ENCODE data around the gene CARD9.

CARD9 gene

DNA sequence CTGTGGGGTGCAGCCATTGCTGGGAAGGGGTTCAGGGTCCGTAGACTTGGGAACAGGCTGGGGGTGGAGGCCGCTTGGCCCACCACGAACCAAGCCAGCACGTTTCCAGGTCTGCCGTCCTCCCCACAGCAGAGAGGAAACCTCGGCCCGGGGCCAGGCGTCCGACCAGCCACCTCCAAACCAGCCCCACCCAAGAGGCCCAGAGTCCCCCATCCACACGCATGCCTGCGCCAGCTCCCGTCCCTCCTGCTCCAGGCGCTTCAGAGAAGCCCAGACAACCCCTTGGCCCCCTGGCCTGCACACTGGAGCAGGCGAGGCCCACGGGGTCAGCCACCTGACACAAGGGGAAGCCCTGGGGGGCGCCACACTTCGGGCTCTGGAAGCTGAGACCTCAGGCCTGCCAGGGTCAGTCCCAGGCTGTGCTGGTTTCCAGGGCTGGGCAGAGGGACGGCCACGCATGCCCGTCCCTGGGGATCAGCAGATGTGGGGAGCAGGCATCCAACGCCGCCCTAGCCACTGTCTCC, 16.2 kb downstream of the CARD9 start:
- Histone ChIP-seq H3K79me1 (replicated peaks; ENCODE audit: low read length, poor library complexity, severe bottlenecking) (peaks cover 2% of the 10 kb centered on the region), H3K4ac (ENCODE audit: low read depth in 1 of 2, low read length in 2 of 2) (no peak overlapping the region), H2BK5ac (ENCODE audit: low read depth, low read length, poor library complexity, severe bottlenecking) (no peak overlapping the region), H3K9me3 (ENCODE audit: control insufficient read depth, low read length) (no peaks in the 10 kb centered on the region), H2AK5ac (ENCODE audit: low read length, severe bottlenecking) (no peak overlapping the region), H3K4me3 (ENCODE audit: insufficient read depth in 1 of 2, low read depth in 1 of 2, low read length in 2 of 2) (no peak overlapping the region), H3K14ac (ENCODE audit: low read length in 2 of 2) (no peak overlapping the region), H2BK12ac (ENCODE audit: low read length in 2 of 2) (no peak overlapping the region), H4K8ac (ENCODE audit: low read length) (no peak overlapping the region), H2BK120ac (ENCODE audit: low read depth, low read length) (no peak overlapping the region), H3K4me2 (ENCODE audit: low read length, poor library complexity, severe bottlenecking) (no peak overlapping the region), H2AFZ (ENCODE audit: low read depth, low read length) (no peak overlapping the region), H3K23ac (ENCODE audit: low read length in 2 of 2) (no peak overlapping the region), H2BK15ac (ENCODE audit: low read depth, poor library complexity, severe bottlenecking) (no peak overlapping the region), H3K18ac (ENCODE audit: low read depth in 1 of 2, low read length in 2 of 2) (no peak overlapping the region), H4K91ac (ENCODE audit: low read length) (no peak overlapping the region), H3K9ac (ENCODE audit: low read length) (no peak overlapping the region), H3K27ac (ENCODE audit: low read length, poor library complexity, severe bottlenecking) (no peak overlapping the region), H3K36me3 (ENCODE audit: control insufficient read depth in 1 of 2, insufficient read depth in 2 of 2, low read depth in 1 of 2, low read length in 2 of 2) (peaks cover 21 to 74% of the 10 kb centered on the region in 2 experiments), H3K27me3 (ENCODE audit: control insufficient read depth in 1 of 2, insufficient read depth in 1 of 2, low read length in 2 of 2) (no peaks in the 10 kb centered on the region), H3K4me1 (ENCODE audit: control insufficient read depth, insufficient read depth, low read depth, low read length) (peaks cover 53% of the 10 kb centered on the region)
- no peak for DNase-seq
- 92% methylated on average over 22 of the region's 22 CpGs for WGBS

DNA sequence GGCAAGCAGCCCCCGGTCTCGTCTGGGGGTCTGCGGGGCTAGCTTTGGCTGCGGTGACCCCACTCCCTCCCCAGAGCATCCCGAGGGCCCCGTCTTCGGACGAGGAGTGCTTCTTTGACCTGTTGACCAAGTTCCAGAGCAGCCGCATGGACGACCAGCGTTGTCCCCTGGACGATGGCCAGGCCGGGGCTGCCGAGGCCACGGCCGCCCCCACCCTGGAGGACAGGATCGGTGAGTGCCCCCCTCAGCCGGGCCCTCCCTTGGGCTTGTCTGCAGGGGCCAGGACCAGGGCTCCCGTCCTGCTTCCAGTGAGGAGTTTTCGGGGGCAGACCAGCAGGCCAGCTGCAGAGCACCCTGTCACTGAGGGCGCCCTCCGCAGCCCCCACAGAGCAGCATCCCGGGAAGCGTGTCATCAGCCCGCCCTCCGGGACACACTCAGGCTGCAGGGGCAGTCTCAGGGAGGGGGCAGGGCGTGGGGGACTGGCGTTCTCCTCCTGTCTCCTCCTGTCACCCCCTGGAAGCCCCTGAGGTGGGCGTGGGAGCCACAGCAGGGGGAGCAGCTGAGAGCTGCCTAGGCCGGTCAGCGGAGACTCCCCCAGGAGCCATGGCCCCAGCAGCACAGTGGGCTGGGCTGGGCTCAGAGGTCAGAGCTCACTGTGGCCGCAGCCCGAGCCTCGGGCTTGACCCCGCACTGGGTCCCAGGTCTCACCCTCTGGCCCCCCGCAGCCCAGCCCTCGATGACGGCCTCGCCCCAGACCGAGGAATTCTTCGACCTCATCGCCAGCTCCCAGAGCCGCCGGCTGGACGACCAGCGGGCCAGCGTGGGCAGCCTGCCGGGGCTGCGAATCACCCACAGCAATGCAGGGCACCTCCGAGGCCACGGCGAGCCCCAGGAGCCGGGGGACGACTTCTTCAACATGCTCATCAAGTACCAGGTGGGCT, 17.6 kb downstream of the CARD9 start:
- Histone ChIP-seq H2AFZ (ENCODE audit: low read depth, low read length) (no peak overlapping the region), H3K27ac (ENCODE audit: low read length, poor library complexity, severe bottlenecking) (no peak overlapping the region), H3K4me3 (ENCODE audit: insufficient read depth in 1 of 2, low read depth in 1 of 2, low read length in 2 of 2) (no peak overlapping the region), H3K9ac (ENCODE audit: low read length) (no peak overlapping the region), H4K8ac (ENCODE audit: low read length) (no peak overlapping the region), H3K36me3 (ENCODE audit: control insufficient read depth in 1 of 2, insufficient read depth in 2 of 2, low read depth in 1 of 2, low read length in 2 of 2) (peaks cover 21 to 65% of the 10 kb centered on the region in 2 experiments), H3K14ac (ENCODE audit: low read length in 2 of 2) (no peak overlapping the region), H3K23ac (ENCODE audit: low read length in 2 of 2) (no peak overlapping the region), H3K79me1 (replicated peaks; ENCODE audit: low read length, poor library complexity, severe bottlenecking) (no peaks in the 10 kb centered on the region), H3K9me3 (ENCODE audit: control insufficient read depth, low read length) (no peaks in the 10 kb centered on the region), H3K27me3 (ENCODE audit: control insufficient read depth in 1 of 2, insufficient read depth in 1 of 2, low read length in 2 of 2) (no peaks in the 10 kb centered on the region), H4K91ac (ENCODE audit: low read length) (no peak overlapping the region), H3K4me1 (ENCODE audit: control insufficient read depth, insufficient read depth, low read depth, low read length) (peaks cover 47% of the 10 kb centered on the region), H2BK5ac (ENCODE audit: low read depth, low read length, poor library complexity, severe bottlenecking) (no peak overlapping the region), H3K4me2 (ENCODE audit: low read length, poor library complexity, severe bottlenecking) (no peak overlapping the region), H2AK5ac (ENCODE audit: low read length, severe bottlenecking) (peak overlapping the region; percentile 8), H3K18ac (ENCODE audit: low read depth in 1 of 2, low read length in 2 of 2) (no peak overlapping the region), H2BK15ac (ENCODE audit: low read depth, poor library complexity, severe bottlenecking) (peak overlapping the region; percentile 15), H2BK12ac (ENCODE audit: low read length in 2 of 2) (no peak overlapping the region), H3K4ac (ENCODE audit: low read depth in 1 of 2, low read length in 2 of 2) (no peak overlapping the region), H2BK120ac (ENCODE audit: low read depth, low read length) (no peak overlapping the region)
- DNase-seq: no peak
- WGBS: 89% methylated on average over 54 of the region's 54 CpGs

DNA sequence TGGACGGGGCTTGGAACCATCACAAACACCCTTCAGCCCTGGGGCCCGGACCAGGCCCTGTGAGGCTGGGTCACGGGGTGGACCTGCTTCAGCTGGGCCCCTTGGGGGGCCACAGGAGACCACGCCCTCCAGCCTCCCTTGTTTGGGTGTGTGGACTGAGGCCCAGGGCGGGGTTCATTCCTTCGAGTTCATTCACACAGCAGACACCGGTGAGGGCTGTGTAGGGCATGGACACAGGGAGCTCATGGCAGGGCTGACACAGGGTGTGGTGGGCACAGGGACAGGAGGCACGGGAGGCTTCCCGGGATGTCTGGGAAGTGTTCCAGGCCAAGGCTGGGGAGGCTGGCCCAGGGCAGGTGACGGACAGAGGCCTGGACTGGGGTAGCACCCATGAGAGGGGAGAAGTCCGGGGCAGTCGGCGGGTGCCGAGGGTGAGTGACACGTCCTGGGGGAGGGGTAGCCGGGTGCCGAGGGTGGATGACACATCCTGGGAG, 18.8 kb downstream of the CARD9 start:
- no peak overlapping the region for H2AFZ ChIP-seq (ENCODE audit: low read depth, low read length)
- no peak overlapping the region for H3K4me3 ChIP-seq (ENCODE audit: insufficient read depth in 1 of 2, low read depth in 1 of 2, low read length in 2 of 2)
- H3K9ac ChIP-seq (ENCODE audit: low read length): no peak overlapping the region
- DNase-seq: no peak
- peak overlapping the region in 1 of 2 experiments; percentile 18 for H3K14ac ChIP-seq (ENCODE audit: low read length in 2 of 2)
- H3K23ac ChIP-seq (ENCODE audit: low read length in 2 of 2): no peak overlapping the region
- H4K91ac ChIP-seq (ENCODE audit: low read length): no peak overlapping the region
- H3K36me3 ChIP-seq (ENCODE audit: control insufficient read depth in 1 of 2, insufficient read depth in 2 of 2, low read depth in 1 of 2, low read length in 2 of 2): peaks cover 21 to 69% of the 10 kb centered on the region in 2 experiments
- H3K27ac ChIP-seq (ENCODE audit: low read length, poor library complexity, severe bottlenecking): no peak overlapping the region
- H2BK5ac ChIP-seq (ENCODE audit: low read depth, low read length, poor library complexity, severe bottlenecking): no peak overlapping the region
- H2AK5ac ChIP-seq (ENCODE audit: low read length, severe bottlenecking): peak overlapping the region; percentile 68
- H3K4ac ChIP-seq (ENCODE audit: low read depth in 1 of 2, low read length in 2 of 2): peak overlapping the region in 1 of 2 experiments; percentile 28
- no peaks in the 10 kb centered on the region for H3K79me1 ChIP-seq (replicated peaks; ENCODE audit: low read length, poor library complexity, severe bottlenecking)
- H2BK120ac ChIP-seq (ENCODE audit: low read depth, low read length): no peak overlapping the region
- H2BK12ac ChIP-seq (ENCODE audit: low read length in 2 of 2): peak overlapping the region in 1 of 2 experiments; percentile 15
- 83% methylated on average over 14 of the region's 17 CpGs for WGBS
- H4K8ac ChIP-seq (ENCODE audit: low read length): peak overlapping the region; percentile 48
- no peak overlapping the region for H2BK15ac ChIP-seq (ENCODE audit: low read depth, poor library complexity, severe bottlenecking)
- peak overlapping the region in 1 of 2 experiments; percentile 48 for H3K18ac ChIP-seq (ENCODE audit: low read depth in 1 of 2, low read length in 2 of 2)
- no peaks in the 10 kb centered on the region for H3K27me3 ChIP-seq (ENCODE audit: control insufficient read depth in 1 of 2, insufficient read depth in 1 of 2, low read length in 2 of 2)
- peak overlapping the region; percentile 18 for H3K4me2 ChIP-seq (ENCODE audit: low read length, poor library complexity, severe bottlenecking)
- H3K4me1 ChIP-seq (ENCODE audit: control insufficient read depth, insufficient read depth, low read depth, low read length): peaks cover 43% of the 10 kb centered on the region
- no peaks in the 10 kb centered on the region for H3K9me3 ChIP-seq (ENCODE audit: control insufficient read depth, low read length)

DNA sequence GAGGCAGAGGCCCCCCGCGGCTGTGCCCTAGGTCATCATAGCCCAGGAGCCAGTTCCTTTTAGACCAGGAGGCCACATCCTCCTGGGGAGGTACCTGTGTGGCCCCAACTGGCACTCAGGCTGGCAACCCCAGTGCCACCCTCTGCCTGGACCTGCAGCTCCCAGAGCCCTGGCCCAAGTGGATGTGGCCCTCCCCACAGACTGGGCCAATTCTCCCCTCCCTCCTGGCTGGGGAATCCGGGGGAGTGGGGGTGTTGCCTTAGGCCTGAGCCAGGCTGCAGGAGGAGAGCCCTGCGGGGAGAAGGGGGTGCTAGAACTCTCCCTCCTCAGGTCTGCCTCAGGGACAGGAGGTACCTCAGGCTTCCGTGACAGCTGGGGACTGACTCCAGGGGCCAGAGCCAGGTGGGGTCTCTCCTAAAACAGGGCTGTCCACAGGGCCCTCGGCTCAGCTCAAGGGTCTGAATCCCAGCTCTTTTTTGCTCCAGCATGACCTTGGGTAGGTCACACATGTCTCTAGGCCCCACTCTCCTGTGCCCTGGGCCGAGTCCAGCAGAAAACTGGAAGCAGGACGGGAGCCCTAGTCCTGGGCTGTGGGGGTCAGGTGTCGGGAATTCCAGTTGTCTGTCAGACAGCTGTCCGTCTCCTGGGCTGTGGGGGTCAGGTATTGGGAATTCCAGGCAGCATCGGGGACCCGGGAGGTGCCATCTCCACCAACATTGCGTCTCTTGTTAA, 19.5 kb downstream of the CARD9 start:
- H2AFZ ChIP-seq (ENCODE audit: low read depth, low read length): no peak overlapping the region
- H3K4me1 ChIP-seq (ENCODE audit: control insufficient read depth, insufficient read depth, low read depth, low read length): peaks cover 41% of the 10 kb centered on the region
- no peaks in the 10 kb centered on the region for H3K27me3 ChIP-seq (ENCODE audit: control insufficient read depth in 1 of 2, insufficient read depth in 1 of 2, low read length in 2 of 2)
- H2BK15ac ChIP-seq (ENCODE audit: low read depth, poor library complexity, severe bottlenecking): no peak overlapping the region
- no peak overlapping the region for H3K4me2 ChIP-seq (ENCODE audit: low read length, poor library complexity, severe bottlenecking)
- H2BK120ac ChIP-seq (ENCODE audit: low read depth, low read length): no peak overlapping the region
- DNase-seq: no peak
- no peak overlapping the region for H3K18ac ChIP-seq (ENCODE audit: low read depth in 1 of 2, low read length in 2 of 2)
- no peak overlapping the region for H3K4ac ChIP-seq (ENCODE audit: low read depth in 1 of 2, low read length in 2 of 2)
- no peak overlapping the region for H3K4me3 ChIP-seq (ENCODE audit: insufficient read depth in 1 of 2, low read depth in 1 of 2, low read length in 2 of 2)
- H3K36me3 ChIP-seq (ENCODE audit: control insufficient read depth in 1 of 2, insufficient read depth in 2 of 2, low read depth in 1 of 2, low read length in 2 of 2): peaks cover 17 to 72% of the 10 kb centered on the region in 2 experiments
- H3K23ac ChIP-seq (ENCODE audit: low read length in 2 of 2): no peak overlapping the region
- no peak overlapping the region for H3K14ac ChIP-seq (ENCODE audit: low read length in 2 of 2)
- no peaks in the 10 kb centered on the region for H3K9me3 ChIP-seq (ENCODE audit: control insufficient read depth, low read length)
- no peak overlapping the region for H4K8ac ChIP-seq (ENCODE audit: low read length)
- 94% methylated on average over 13 of the region's 13 CpGs for WGBS
- H2BK12ac ChIP-seq (ENCODE audit: low read length in 2 of 2): no peak overlapping the region
- no peak overlapping the region for H2AK5ac ChIP-seq (ENCODE audit: low read length, severe bottlenecking)
- H4K91ac ChIP-seq (ENCODE audit: low read length): no peak overlapping the region
- H2BK5ac ChIP-seq (ENCODE audit: low read depth, low read length, poor library complexity, severe bottlenecking): no peak overlapping the region
- no peak overlapping the region for H3K27ac ChIP-seq (ENCODE audit: low read length, poor library complexity, severe bottlenecking)
- H3K9ac ChIP-seq (ENCODE audit: low read length): no peak overlapping the region
- H3K79me1 ChIP-seq (replicated peaks; ENCODE audit: low read length, poor library complexity, severe bottlenecking): no peaks in the 10 kb centered on the region
